Measurements from ENCODE around the gene L3MBTL4.

GRCh38 chr18:6156446-6156845, 258.3 kb downstream of the L3MBTL4 start:
- TF ChIP-seq CTCF (IDR thresholded peaks at IDR 0.05) (no peak), POLR2AphosphoS5 (IDR thresholded peaks at IDR 0.05; ENCODE audit: low read depth, low read length) (no peak)

All from Panc1 (cell line).